DND-41 (cell line): ENCODE data around the gene GYPA.

Experiments
- ATAC-seq: fragments of 200-7000 bp; cut with Tn5 transposase; 3 replicates; pipeline ENCODE4 v1.9.1; 2021; ENCODE audit warnings: low read depth; ENCODE audit not compliant: insufficient read depth
- DNase-seq: peaks from one replicate; pipeline ENCODE4 v3.0.0-alpha.2; 2020
- H2AFZ ChIP-seq: 2 replicates; pipeline ENCODE4 v1.6.0; 2012; ENCODE audit warnings: low read depth, low read length
- H3K27ac ChIP-seq: 2 replicates; pipeline ENCODE4 v1.5.1; 2012; ENCODE audit warnings: low read length, inconsistent platforms
- H3K27me3 ChIP-seq: fragments of 200-600 bp; sonication (generic); 2 replicates; pipeline ENCODE4 v1.6.0; 2012; ENCODE audit warnings: low read length, mild to moderate bottlenecking, inconsistent platforms; ENCODE audit not compliant: insufficient read depth, poor library complexity
- H3K36me3 ChIP-seq: 2 replicates; pipeline ENCODE4 v1.5.1; 2012; ENCODE audit warnings: low read length, inconsistent platforms; ENCODE audit not compliant: insufficient read depth
- H3K4me1 ChIP-seq: 2 replicates; pipeline ENCODE4 v1.5.1; 2012; ENCODE audit warnings: mild to moderate bottlenecking, low read length; ENCODE audit not compliant: insufficient read depth
- H3K4me2 ChIP-seq: 2 replicates; pipeline ENCODE4 v1.6.0; 2012; ENCODE audit warnings: mild to moderate bottlenecking, moderate library complexity, low read length, inconsistent platforms; ENCODE audit not compliant: insufficient read depth
- H3K4me3 ChIP-seq, 2 experiments: fragments of 200-600 bp in 1 of 2; shearing (Covaris generic) in 1 of 2; 2 replicates each; pipeline ENCODE4 v1.5.1; 2012 to 2016; ENCODE audit warnings: inconsistent platforms in 2 of 2, low read length in 2 of 2, mild to moderate bottlenecking in 2 of 2, low read depth in 1 of 2, moderate library complexity in 1 of 2
- H3K79me2 ChIP-seq: 2 replicates; pipeline ENCODE4 v1.6.0; 2012; ENCODE audit warnings: low read length, inconsistent platforms; ENCODE audit not compliant: insufficient read depth
- H3K9ac ChIP-seq: 2 replicates; pipeline ENCODE4 v1.6.0; 2012; ENCODE audit warnings: low read depth, mild to moderate bottlenecking, inconsistent platforms, low read length, moderate library complexity
- H3K9me3 ChIP-seq: 2 replicates; pipeline ENCODE4 v1.5.1; 2012; ENCODE audit warnings: low read length, moderate library complexity, mild to moderate bottlenecking, inconsistent platforms; ENCODE audit not compliant: insufficient read depth, severe bottlenecking
- H4K20me1 ChIP-seq: 2 replicates; pipeline ENCODE4 v1.6.0; 2012; ENCODE audit warnings: low read length; ENCODE audit not compliant: insufficient read depth
- EZH2 ChIP-seq: IDR thresholded peaks from 3 replicates; pipeline ENCODE4 v1.6.1; 2012; ENCODE audit warnings: borderline replicate concordance, low read depth, mild to moderate bottlenecking, moderate library complexity, low read length, inconsistent platforms; ENCODE audit not compliant: severe bottlenecking
- TF ChIP-seq, protein P1 (sequence below): IDR thresholded peaks from 2 replicates; pipeline ENCODE4 v1.5.1; 2012; ENCODE audit warnings: borderline replicate concordance, low read length, moderate library complexity, mild to moderate bottlenecking; ENCODE audit not compliant: poor library complexity, severe bottlenecking; ENCODE audit errors: extremely low read depth

The GYPA gene

DNA sequence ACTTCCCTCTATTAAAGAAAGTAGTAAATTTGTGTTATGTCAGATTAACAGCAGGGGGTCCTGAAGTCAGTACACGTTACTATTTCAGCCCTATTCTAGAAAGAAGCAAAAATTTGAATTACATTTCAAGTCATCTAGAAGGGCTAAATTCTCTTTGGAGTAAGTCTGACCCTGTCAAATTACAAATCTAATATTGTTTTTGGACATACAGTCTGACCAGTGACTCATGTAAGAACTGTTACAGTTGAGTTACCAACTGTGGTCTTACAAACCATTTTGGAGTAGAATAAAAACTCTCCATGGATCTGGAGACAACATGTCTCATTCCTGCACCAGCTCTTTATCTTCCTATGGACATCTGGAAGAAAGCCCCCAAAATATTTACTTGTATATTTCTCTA is 36.0 kb upstream of the GYPA start:
- no peak overlapping the region for H3K27ac ChIP-seq
- H3K27me3 ChIP-seq = no peaks in the 10 kb centered on the region
- no peak for ATAC-seq
- peaks cover 6% of the 10 kb centered on the region for H3K4me1 ChIP-seq
- H3K36me3 ChIP-seq = no peaks in the 10 kb centered on the region
- H3K9me3 ChIP-seq = no peaks in the 10 kb centered on the region
- no peak for TF ChIP-seq EZH2
- TF ChIP-seq, protein P1, sequence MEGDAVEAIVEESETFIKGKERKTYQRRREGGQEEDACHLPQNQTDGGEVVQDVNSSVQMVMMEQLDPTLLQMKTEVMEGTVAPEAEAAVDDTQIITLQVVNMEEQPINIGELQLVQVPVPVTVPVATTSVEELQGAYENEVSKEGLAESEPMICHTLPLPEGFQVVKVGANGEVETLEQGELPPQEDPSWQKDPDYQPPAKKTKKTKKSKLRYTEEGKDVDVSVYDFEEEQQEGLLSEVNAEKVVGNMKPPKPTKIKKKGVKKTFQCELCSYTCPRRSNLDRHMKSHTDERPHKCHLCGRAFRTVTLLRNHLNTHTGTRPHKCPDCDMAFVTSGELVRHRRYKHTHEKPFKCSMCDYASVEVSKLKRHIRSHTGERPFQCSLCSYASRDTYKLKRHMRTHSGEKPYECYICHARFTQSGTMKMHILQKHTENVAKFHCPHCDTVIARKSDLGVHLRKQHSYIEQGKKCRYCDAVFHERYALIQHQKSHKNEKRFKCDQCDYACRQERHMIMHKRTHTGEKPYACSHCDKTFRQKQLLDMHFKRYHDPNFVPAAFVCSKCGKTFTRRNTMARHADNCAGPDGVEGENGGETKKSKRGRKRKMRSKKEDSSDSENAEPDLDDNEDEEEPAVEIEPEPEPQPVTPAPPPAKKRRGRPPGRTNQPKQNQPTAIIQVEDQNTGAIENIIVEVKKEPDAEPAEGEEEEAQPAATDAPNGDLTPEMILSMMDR = no peak
- H3K4me2 ChIP-seq = no peak overlapping the region
- DNase-seq = no peak
- no peak overlapping the region for H3K4me3 ChIP-seq
- H4K20me1 ChIP-seq = no peaks in the 10 kb centered on the region
- no peak overlapping the region for H3K9ac ChIP-seq
- no peaks in the 10 kb centered on the region for H3K79me2 ChIP-seq
- no peak overlapping the region for H2AFZ ChIP-seq

DNA sequence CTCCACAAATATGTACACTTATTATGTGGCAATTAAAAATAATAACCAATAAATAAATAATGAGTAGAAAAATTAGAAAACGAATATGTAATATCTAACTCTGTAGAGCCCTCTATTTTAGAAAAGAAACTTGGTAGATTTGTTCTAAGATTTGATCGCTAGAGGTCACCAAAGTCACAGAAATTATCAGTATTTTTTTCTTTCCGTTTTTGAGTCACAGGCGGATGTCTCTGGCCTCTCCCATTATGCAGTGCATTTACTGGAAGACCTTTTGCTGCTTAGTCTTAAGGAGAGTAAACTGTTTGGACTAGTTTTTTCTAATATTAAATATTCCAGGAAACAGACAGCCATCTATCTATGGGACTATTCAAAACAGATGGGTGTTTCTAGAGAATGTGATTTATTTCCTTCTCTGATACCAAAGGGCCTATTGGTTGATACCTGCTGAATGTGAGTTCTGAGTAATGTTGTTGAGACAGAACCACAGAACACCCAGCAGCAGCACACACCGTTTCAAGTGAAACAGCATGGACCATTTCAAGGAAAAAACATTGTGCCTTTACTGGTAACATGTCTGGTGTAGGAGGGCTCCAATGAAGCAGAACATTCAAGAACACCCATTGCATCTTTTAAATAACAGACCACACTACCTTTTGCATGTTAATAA is 34.0 kb upstream of the GYPA start:
- H4K20me1 ChIP-seq = no peaks in the 10 kb centered on the region
- H3K79me2 ChIP-seq = no peaks in the 10 kb centered on the region
- H3K4me2 ChIP-seq = peak overlapping the region; percentile 3; the same call in 1 of the 2 replicates
- ATAC-seq (peak; percentile 88), DNase-seq (peak; percentile 35)
- no peak overlapping the region for H3K9ac ChIP-seq
- no peaks in the 10 kb centered on the region for H3K9me3 ChIP-seq
- no peaks in the 10 kb centered on the region for H3K27me3 ChIP-seq
- no peaks in the 10 kb centered on the region for H3K36me3 ChIP-seq
- no peak overlapping the region for H3K4me3 ChIP-seq
- H2AFZ ChIP-seq = peak overlapping the region; percentile 46
- TF ChIP-seq EZH2 = no peak
- TF ChIP-seq, protein P1 = peak; percentile 65
- no peak overlapping the region for H3K27ac ChIP-seq
- H3K4me1 ChIP-seq = peaks cover 6% of the 10 kb centered on the region

DNA sequence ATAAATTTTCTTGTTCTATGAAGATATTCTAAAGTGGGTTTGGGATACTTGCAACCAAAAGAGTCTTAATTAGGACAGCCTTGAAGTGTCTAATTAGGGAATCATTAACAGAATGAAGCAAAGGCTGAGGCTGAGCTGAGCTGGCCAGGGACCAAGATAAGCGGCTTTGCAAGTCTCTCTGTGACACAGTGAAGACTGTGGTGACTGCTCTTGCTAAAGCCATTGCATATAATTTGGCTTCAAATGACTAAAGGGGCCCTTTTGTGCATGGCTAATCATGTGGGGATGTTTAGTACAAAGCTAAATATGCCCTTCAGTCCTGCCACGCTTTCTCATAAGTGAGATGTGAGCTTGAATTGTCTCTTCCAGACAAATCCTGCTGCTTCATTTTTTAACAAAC is 31.2 kb upstream of the GYPA start:
- Histone ChIP-seq H3K4me3 (no peak overlapping the region), H3K79me2 (no peaks in the 10 kb centered on the region), H3K9ac (no peak overlapping the region), H3K36me3 (no peaks in the 10 kb centered on the region), H3K27ac (no peak overlapping the region), H2AFZ (no peak overlapping the region), H4K20me1 (no peaks in the 10 kb centered on the region), H3K4me2 (no peak overlapping the region), H3K27me3 (no peaks in the 10 kb centered on the region), H3K9me3 (no peaks in the 10 kb centered on the region), H3K4me1 (peaks cover 6% of the 10 kb centered on the region)
- TF ChIP-seq, protein P1 = no peak
- TF ChIP-seq EZH2 = no peak
- DNase-seq = no peak
- ATAC-seq = no peak

DNA sequence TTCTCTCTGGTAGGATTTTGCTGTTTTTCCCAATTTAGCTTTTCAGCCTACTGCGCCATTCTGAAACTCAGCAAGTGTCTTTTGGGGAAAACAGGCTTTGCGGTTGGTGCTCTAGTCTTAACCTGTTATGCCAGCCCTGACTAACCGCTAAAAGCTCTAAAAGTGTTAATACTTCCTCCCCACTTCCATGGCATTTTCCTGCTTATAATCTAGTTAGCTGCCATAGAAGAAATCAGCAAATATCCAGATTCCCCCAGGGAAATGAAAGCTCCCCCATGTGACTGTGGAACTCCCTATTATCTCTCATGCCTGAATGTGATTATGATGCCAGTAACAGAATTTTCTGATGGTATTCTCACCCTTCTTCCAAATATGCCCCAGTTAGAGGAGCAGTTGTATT is 28.7 kb upstream of the GYPA start:
- no peak for ATAC-seq
- Histone ChIP-seq H3K79me2 (no peaks in the 10 kb centered on the region), H3K4me2 (no peak overlapping the region), H3K27me3 (no peaks in the 10 kb centered on the region), H3K9me3 (no peaks in the 10 kb centered on the region), H2AFZ (no peak overlapping the region), H3K4me3 (no peak overlapping the region), H3K4me1 (no peaks in the 10 kb centered on the region), H3K36me3 (no peaks in the 10 kb centered on the region), H3K9ac (no peak overlapping the region), H3K27ac (no peak overlapping the region), H4K20me1 (no peaks in the 10 kb centered on the region)
- TF ChIP-seq, protein P1 = no peak
- TF ChIP-seq EZH2 = no peak
- no peak for DNase-seq
